ENCODE results near the gene SYT9.

SYT9 gene

DNA sequence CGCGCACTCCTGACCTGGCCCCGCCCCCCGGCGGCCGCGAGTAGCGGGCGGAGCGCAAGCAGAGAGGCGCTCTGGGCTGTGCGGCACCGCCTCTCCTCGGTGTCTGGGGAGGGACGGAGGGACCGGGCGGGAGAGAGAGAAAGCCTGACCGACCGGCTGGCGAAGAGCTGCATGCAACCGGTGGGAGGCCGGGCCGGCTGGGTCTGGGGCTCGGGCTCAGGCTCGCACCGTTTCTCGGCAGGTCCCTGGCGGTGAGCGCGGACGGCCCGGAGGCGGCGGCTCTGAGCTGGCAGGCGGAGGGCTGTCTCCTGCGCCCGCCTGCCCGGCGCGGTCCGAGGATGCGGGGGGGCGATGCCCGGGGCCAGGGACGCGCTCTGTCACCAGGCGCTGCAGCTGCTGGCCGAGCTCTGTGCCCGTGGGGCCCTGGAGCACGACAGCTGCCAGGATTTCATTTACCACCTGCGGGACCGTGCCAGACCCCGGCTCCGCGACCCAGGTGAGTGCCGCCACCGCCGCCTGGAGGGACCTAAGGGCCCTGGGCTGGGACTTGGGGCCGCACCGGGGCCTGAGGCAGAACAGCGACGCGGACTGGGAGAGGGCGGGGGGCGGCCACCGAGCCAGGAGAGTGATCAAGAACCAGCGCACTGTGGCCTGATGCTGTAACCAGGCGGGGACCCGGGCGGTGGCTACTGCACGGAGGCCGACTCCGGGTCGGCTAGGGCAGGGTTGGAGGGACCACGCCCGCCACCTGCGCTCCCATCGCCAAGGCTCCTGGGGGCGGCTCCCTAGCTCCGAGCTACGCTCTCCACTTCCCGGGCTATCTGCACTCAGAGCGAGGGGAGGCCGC is at the start of gene SYT9 (continued):
- TF ChIP-seq ZNF518A (tag by site-specific recombination; conservative IDR thresholded peaks at IDR 0.05; ENCODE audit: low read depth): no peak
- no peak for TF ChIP-seq AEBP2 (tag by site-specific recombination; IDR thresholded peaks at IDR 0.05; ENCODE audit: borderline replicate concordance)
- no peak for TF ChIP-seq GFI1B (tag by site-specific recombination; IDR thresholded peaks at IDR 0.05)
- TF ChIP-seq FEZF1 (tag by site-specific recombination; IDR thresholded peaks at IDR 0.05): no peak
- no peak for TF ChIP-seq ZNF19 (tag by site-specific recombination; IDR thresholded peaks at IDR 0.05; ENCODE audit: low read depth)
- no peak for TF ChIP-seq YY1 (tag by site-specific recombination; IDR thresholded peaks at IDR 0.05)
- TF ChIP-seq ZNF692 (tag by site-specific recombination; IDR thresholded peaks at IDR 0.05): peak; percentile 14; the same call in 1 of the 2 replicates
- no peak for TF ChIP-seq ZNF843 (tag by site-specific recombination; IDR thresholded peaks at IDR 0.05)
- no peak for TF ChIP-seq BCL6B (tag by site-specific recombination; IDR thresholded peaks at IDR 0.05)
- TF ChIP-seq ZNF621 (tag by site-specific recombination; IDR thresholded peaks at IDR 0.05): no peak
- no peak for TF ChIP-seq ZNF48 (tag by site-specific recombination; IDR thresholded peaks at IDR 0.05)
- TF ChIP-seq ZNF639 (tag by site-specific recombination; IDR thresholded peaks at IDR 0.05): no peak
- no peak for TF ChIP-seq ZNF830 (tag by site-specific recombination; IDR thresholded peaks at IDR 0.05; ENCODE audit: low read depth)
- TF ChIP-seq SETDB1 (IDR thresholded peaks at IDR 0.05; ENCODE audit: insufficient read length, low read length): no peak
- no peak for TF ChIP-seq ZNF623 (tag by site-specific recombination; IDR thresholded peaks at IDR 0.05)
- TF ChIP-seq ZNF670 (tag by site-specific recombination; IDR thresholded peaks at IDR 0.05; ENCODE audit: low read depth): no peak
- no peak for TF ChIP-seq ZNF311 (tag by site-specific recombination; IDR thresholded peaks at IDR 0.05; ENCODE audit: borderline replicate concordance)
- TF ChIP-seq, protein P1, sequence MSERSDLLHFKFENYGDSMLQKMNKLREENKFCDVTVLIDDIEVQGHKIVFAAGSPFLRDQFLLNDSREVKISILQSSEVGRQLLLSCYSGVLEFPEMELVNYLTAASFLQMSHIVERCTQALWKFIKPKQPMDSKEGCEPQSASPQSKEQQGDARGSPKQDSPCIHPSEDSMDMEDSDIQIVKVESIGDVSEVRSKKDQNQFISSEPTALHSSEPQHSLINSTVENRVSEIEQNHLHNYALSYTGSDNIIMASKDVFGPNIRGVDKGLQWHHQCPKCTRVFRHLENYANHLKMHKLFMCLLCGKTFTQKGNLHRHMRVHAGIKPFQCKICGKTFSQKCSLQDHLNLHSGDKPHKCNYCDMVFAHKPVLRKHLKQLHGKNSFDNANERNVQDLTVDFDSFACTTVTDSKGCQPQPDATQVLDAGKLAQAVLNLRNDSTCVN (tag by site-specific recombination; optimal IDR thresholded peaks at IDR 0.05): peak; percentile 89
- TF ChIP-seq ZNF10 (tag by site-specific recombination; IDR thresholded peaks at IDR 0.05): no peak
- TF ChIP-seq ZNF391 (tag by site-specific recombination; IDR thresholded peaks at IDR 0.05; ENCODE audit: borderline replicate concordance, low read depth): no peak
- TF ChIP-seq, protein P2, sequence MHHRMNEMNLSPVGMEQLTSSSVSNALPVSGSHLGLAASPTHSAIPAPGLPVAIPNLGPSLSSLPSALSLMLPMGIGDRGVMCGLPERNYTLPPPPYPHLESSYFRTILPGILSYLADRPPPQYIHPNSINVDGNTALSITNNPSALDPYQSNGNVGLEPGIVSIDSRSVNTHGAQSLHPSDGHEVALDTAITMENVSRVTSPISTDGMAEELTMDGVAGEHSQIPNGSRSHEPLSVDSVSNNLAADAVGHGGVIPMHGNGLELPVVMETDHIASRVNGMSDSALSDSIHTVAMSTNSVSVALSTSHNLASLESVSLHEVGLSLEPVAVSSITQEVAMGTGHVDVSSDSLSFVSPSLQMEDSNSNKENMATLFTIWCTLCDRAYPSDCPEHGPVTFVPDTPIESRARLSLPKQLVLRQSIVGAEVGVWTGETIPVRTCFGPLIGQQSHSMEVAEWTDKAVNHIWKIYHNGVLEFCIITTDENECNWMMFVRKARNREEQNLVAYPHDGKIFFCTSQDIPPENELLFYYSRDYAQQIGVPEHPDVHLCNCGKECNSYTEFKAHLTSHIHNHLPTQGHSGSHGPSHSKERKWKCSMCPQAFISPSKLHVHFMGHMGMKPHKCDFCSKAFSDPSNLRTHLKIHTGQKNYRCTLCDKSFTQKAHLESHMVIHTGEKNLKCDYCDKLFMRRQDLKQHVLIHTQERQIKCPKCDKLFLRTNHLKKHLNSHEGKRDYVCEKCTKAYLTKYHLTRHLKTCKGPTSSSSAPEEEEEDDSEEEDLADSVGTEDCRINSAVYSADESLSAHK (tag by site-specific recombination; IDR thresholded peaks at IDR 0.05): no peak
- no peak for TF ChIP-seq ZNF24 (tag by site-specific recombination; IDR thresholded peaks at IDR 0.05)
- TF ChIP-seq ZNF510 (tag by site-specific recombination; IDR thresholded peaks at IDR 0.05; ENCODE audit: insufficient replicate concordance): no peak
- peak; percentile 60; the same call in 1 of the 2 replicates for TF ChIP-seq ZNF600 (tag by site-specific recombination; IDR thresholded peaks at IDR 0.05)
